Activated T-helper 1 cell treated with anti-CD3 and anti-CD28 coated beads, Interleukin-12 subunit alpha, Interleukin-12 subunit beta, Interleukin-2, Interleukin-4 antibody, amounts not matched to agents 30 ng/mL and 10 ng/mL and 1 ng/mL, durations not matched to agents 14 hours and 24 hours and 36 hours (primary cell): ENCODE measurements around the gene DSCAML1. TPM values are rescaled to one million over a fixed set of nuclear protein-coding genes. Genes with fewer than 3 reads are reported as not detected.

Experiments used
- DNase-seq: peaks from one replicate; pipeline ENCODE4 v3.0.0; 2021; ENCODE audit warnings: low spot score
- H3K27ac Mint-ChIP-seq: one replicate; pipeline ENCODE4 v1.8.0; 2021; ENCODE audit warnings: mild to moderate bottlenecking, mixed read lengths
- H3K27me3 Mint-ChIP-seq: one replicate; pipeline ENCODE4 v1.8.0; 2022; ENCODE audit warnings: mild to moderate bottlenecking, moderate library complexity, mixed read lengths; ENCODE audit not compliant: insufficient read depth
- H3K36me3 Mint-ChIP-seq: one replicate; pipeline ENCODE4 v1.8.0; 2021; ENCODE audit warnings: low read depth, mixed read lengths
- H3K4me1 Mint-ChIP-seq: one replicate; pipeline ENCODE4 v1.8.0; 2021; ENCODE audit warnings: low read depth, mixed read lengths
- H3K4me3 Mint-ChIP-seq: one replicate; pipeline ENCODE4 v1.8.0; 2021; ENCODE audit warnings: mild to moderate bottlenecking, moderate library complexity, mixed read lengths
- H3K9me3 Mint-ChIP-seq: one replicate; pipeline ENCODE4 v1.8.0; 2021; ENCODE audit warnings: mixed read lengths
- intact Hi-C: fragments of 100-400 bp; cut with micrococcal nuclease; formaldehyde crosslinking; loops from one replicate; pipeline ENCODE4 v1.15.1; 2024
- total RNA-seq: library from RNA; stranded (reverse); gene quantifications from 2 replicates; pipeline ENCODE4 v1.2.3, GENCODE V29; 2022

DSCAML1 gene
- total RNA-seq, 1 donor from 2014 or later = not detected

DNA sequence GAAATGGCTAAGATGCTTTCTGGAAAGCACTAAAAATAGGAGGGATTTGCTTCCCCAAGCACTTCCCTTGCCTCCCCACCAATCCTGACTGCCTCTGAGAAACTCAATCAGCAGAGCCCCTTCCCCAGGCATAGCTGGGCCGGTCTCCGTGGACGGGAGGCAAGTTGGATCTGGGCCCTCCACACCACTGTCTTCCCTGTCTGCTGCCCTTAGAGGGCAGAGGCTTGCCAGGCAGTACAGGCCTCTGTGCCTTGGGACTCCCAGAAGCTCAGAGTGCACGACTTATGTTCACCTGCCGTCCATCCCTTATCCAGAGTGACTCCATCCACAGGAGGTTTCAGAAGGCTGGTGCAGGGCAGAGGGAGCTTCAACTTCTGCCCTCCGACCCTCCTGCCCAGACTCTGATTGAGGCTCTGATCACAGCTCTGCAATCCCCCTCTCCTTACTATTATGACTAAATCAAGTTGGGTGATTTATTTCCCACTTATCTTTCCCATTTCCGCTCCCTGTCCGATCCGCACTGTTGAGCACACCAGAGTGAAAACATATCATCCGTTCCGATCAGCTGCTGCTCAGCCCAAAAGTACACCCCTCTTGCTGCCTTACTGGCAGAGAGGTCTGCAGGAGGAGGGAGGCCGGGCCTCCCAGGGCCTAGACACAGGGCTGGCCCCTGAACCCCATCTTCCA, 71.8 kb downstream of the DSCAML1 start:
- no peaks in the 10 kb centered on the region for H3K9me3 Mint-ChIP-seq
- intact Hi-C loops = no loop called here
- H3K36me3 Mint-ChIP-seq = no peaks in the 10 kb centered on the region
- no peak for DNase-seq
- no peak overlapping the region for H3K4me3 Mint-ChIP-seq
- no peaks in the 10 kb centered on the region for H3K4me1 Mint-ChIP-seq
- H3K27ac Mint-ChIP-seq = no peak overlapping the region
- peaks cover 11% of the 10 kb centered on the region for H3K27me3 Mint-ChIP-seq

DNA sequence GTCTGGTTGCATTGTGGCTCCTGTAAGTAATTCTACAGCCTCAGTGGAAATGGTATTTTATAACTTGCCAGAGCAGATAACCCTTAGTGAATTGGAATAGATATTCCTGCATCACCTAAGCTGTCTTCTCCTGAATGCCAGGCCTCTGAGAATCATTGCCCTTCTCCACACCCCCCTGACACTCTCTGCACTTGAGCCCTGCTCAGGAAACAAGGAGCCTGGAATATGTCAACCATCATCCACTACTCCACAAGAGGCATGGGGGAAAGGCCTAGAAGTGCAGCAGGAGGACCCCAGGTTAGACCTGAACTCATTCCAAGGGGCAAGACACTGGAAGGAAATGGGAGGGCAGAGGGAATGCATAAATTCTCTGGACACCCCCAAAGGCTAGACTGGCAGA, 72.4 kb downstream of the DSCAML1 start:
- Mint-ChIP-seq H3K9me3 (no peaks in the 10 kb centered on the region), H3K36me3 (no peaks in the 10 kb centered on the region), H3K27ac (no peak overlapping the region), H3K4me3 (no peak overlapping the region), H3K4me1 (no peaks in the 10 kb centered on the region), H3K27me3 (peaks cover 9% of the 10 kb centered on the region)
- intact Hi-C loops = no loop called here
- DNase-seq = no peak

DNA sequence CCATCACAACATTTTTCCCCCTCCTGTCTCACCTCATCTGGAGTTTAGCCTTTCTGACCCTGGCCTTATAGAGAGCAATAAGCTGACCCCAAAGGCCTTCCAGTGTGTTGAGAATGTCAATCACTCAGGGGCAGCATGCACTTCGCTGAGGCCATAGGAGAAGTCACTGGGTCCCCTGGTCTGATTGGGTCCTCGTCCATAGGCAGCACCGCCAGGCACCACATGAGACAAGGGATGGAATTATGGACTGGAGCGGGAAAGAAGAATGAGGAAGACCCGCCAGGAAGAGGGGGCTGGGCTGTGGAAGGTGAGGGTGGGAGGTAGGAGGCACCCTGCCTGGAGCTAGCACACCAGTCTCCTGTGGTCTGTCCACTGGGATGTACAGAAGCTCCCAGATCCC, 72.9 kb downstream of the DSCAML1 start:
- DNase-seq = no peak
- no peaks in the 10 kb centered on the region for H3K4me1 Mint-ChIP-seq
- H3K27me3 Mint-ChIP-seq = peaks cover 9% of the 10 kb centered on the region
- no peak overlapping the region for H3K4me3 Mint-ChIP-seq
- H3K36me3 Mint-ChIP-seq = no peaks in the 10 kb centered on the region
- intact Hi-C loops = no loop called here
- no peaks in the 10 kb centered on the region for H3K9me3 Mint-ChIP-seq
- H3K27ac Mint-ChIP-seq = no peak overlapping the region

GRCh38 chr11:117723277-117724024, 73.6 kb downstream of the DSCAML1 start:
- Mint-ChIP-seq H3K27ac (no peak overlapping the region), H3K4me3 (no peak overlapping the region), H3K27me3 (peaks cover 9% of the 10 kb centered on the region), H3K4me1 (no peaks in the 10 kb centered on the region), H3K36me3 (no peaks in the 10 kb centered on the region), H3K9me3 (no peaks in the 10 kb centered on the region)
- intact Hi-C loops = no loop called here
- no peak for DNase-seq

DNA sequence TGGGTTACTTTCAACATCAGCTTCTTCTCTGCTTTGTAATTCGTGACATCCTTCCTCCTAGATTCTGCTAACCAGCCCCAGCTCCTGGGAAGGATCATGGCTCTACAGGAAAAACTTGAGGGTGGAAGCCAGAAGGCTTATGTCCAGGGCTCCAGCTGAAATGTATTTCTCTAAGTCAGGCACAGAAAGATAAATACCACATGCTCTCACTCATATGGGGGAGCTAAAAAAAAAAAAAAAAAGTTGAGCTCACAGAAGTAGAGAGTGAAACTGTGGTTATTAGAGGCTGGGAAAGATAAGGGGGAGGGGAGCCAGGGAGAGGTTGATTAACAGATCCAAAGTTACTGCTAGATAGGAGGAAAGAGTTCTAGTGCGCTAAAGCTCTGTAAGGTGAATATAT, 74.9 kb downstream of the DSCAML1 start:
- H3K27me3 Mint-ChIP-seq = peaks cover 7% of the 10 kb centered on the region
- no peaks in the 10 kb centered on the region for H3K4me1 Mint-ChIP-seq
- intact Hi-C loops = no loop called here
- H3K36me3 Mint-ChIP-seq = no peaks in the 10 kb centered on the region
- no peak overlapping the region for H3K27ac Mint-ChIP-seq
- no peaks in the 10 kb centered on the region for H3K9me3 Mint-ChIP-seq
- DNase-seq = no peak
- no peak overlapping the region for H3K4me3 Mint-ChIP-seq

GRCh38 chr11:117720061-117720511, 76.9 kb downstream of the DSCAML1 start:
- Mint-ChIP-seq H3K27ac (no peak overlapping the region), H3K27me3 (peaks cover 7% of the 10 kb centered on the region), H3K36me3 (no peaks in the 10 kb centered on the region), H3K4me3 (no peak overlapping the region), H3K9me3 (no peaks in the 10 kb centered on the region), H3K4me1 (no peaks in the 10 kb centered on the region)
- intact Hi-C loops = no loop called here
- DNase-seq = no peak

DNA sequence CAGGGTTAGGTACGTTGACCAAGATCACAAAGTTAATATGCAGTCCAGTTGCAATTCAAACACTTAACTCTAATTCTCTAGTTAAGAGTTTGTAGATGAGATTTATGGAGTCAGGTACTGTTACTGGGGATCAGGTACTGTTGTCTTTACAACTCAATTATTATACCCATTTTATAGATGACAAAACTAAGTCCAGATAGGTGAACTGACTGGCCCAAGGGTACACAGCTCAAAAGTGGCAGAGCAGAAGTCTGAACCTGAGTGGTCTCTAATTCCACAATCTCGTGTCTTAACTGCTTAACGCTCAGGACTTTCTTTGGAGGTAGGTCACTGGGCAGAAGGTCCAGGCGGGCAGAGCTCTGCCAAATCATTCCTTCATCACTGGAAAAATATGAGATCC, 77.5 kb downstream of the DSCAML1 start:
- no peak for DNase-seq
- no peaks in the 10 kb centered on the region for H3K4me1 Mint-ChIP-seq
- peaks cover 7% of the 10 kb centered on the region for H3K27me3 Mint-ChIP-seq
- no peak overlapping the region for H3K4me3 Mint-ChIP-seq
- no peak overlapping the region for H3K27ac Mint-ChIP-seq
- H3K36me3 Mint-ChIP-seq = no peaks in the 10 kb centered on the region
- intact Hi-C loops = no loop called here
- H3K9me3 Mint-ChIP-seq = no peaks in the 10 kb centered on the region

- intact Hi-C loops = no loop called here
- Mint-ChIP-seq H3K27me3 (peaks cover 1% of the 10 kb centered on the region), H3K4me1 (no peaks in the 10 kb centered on the region), H3K4me3 (no peak overlapping the region), H3K27ac (no peak overlapping the region), H3K36me3 (no peaks in the 10 kb centered on the region), H3K9me3 (no peaks in the 10 kb centered on the region)
- no peak for DNase-seq
These were observed 79.3 kb downstream of the DSCAML1 start for GRCh38 chr11:117717485-117718314.

- H3K4me3 Mint-ChIP-seq = no peak overlapping the region
- no peak overlapping the region for H3K27ac Mint-ChIP-seq
- intact Hi-C loops = no loop called here
- H3K4me1 Mint-ChIP-seq = no peaks in the 10 kb centered on the region
- H3K36me3 Mint-ChIP-seq = no peaks in the 10 kb centered on the region
- peaks cover 2% of the 10 kb centered on the region for H3K27me3 Mint-ChIP-seq
- no peak for DNase-seq
- no peaks in the 10 kb centered on the region for H3K9me3 Mint-ChIP-seq
These were observed 80.2 kb downstream of the DSCAML1 start for GRCh38 chr11:117716521-117717440.

- Mint-ChIP-seq H3K4me3 (no peak overlapping the region), H3K36me3 (no peaks in the 10 kb centered on the region), H3K9me3 (no peaks in the 10 kb centered on the region), H3K27me3 (peaks cover 4% of the 10 kb centered on the region), H3K27ac (no peak overlapping the region), H3K4me1 (no peaks in the 10 kb centered on the region)
- DNase-seq = no peak
- intact Hi-C loops = no loop called here
These were observed 81.2 kb downstream of the DSCAML1 start for GRCh38 chr11:117715801-117716200.

DNA sequence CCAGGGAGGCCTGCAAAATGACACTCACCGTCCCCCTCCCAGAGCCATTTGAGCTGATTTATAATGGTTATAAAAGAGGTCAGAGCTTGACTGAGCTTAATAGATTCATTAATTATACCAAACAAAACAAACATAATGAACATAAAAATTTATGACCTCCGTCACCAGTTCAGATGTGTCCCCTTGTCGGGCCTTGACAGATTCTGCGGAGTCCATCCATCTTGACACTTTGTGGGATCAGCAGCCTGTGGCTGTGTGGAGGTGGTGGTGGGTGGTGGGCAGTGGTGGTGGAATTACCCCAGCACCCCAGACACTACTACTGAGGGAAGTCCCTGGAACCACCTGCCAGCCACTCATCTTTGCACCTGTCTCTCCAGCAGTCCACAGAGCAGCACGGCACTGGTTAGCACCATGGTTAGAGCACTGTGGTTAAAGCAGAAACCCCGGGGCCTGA, 83.5 kb downstream of the DSCAML1 start:
- Mint-ChIP-seq H3K36me3 (no peaks in the 10 kb centered on the region), H3K9me3 (no peaks in the 10 kb centered on the region), H3K4me1 (no peaks in the 10 kb centered on the region), H3K4me3 (no peak overlapping the region), H3K27ac (no peak overlapping the region), H3K27me3 (peaks cover 4% of the 10 kb centered on the region)
- DNase-seq = no peak
- intact Hi-C loops = no loop called here

- no peak for DNase-seq
- Mint-ChIP-seq H3K4me3 (no peak overlapping the region), H3K27me3 (peaks cover 4% of the 10 kb centered on the region), H3K36me3 (no peaks in the 10 kb centered on the region), H3K27ac (no peak overlapping the region), H3K4me1 (no peaks in the 10 kb centered on the region), H3K9me3 (no peaks in the 10 kb centered on the region)
- intact Hi-C loops = no loop called here
These were observed 84.5 kb downstream of the DSCAML1 start for GRCh38 chr11:117712530-117712929.
